ENCODE data around the gene ANXA4.
"Not testable (repeated sequence)": the region's sequence is repeated elsewhere in the genome, so short reads cannot be mapped to it uniquely, and the experiment has no call there.

The ANXA4 gene

GRCh38 chr2:69781321-69782248 is 39.7 kb downstream of the ANXA4 start:
- peak; percentile 85 for DNase-seq

- DNase-seq, result no peak
These were observed 42.3 kb downstream of the ANXA4 start for GRCh38 chr2:69784228-69784627.

GRCh38 chr2:69785358-69785757 is 43.4 kb downstream of the ANXA4 start:
- DNase-seq, result no peak

- no peak for DNase-seq
These were observed 44.2 kb downstream of the ANXA4 start for GRCh38 chr2:69786052-69786560.

GRCh38 chr2:69789175-69789721 is 47.3 kb downstream of the ANXA4 start:
- no peak for DNase-seq

GRCh38 chr2:69789772-69790600 is 48.1 kb downstream of the ANXA4 start:
- DNase-seq, result no peak

- no peak for DNase-seq
These were observed 48.6 kb downstream of the ANXA4 start for GRCh38 chr2:69790601-69790959.

- DNase-seq, result no peak
These were observed 49.1 kb downstream of the ANXA4 start for GRCh38 chr2:69791045-69791444.

- no peak for DNase-seq
These were observed 54.2 kb downstream of the ANXA4 start for GRCh38 chr2:69796174-69796573.

GRCh38 chr2:69797235-69797634 is 55.3 kb downstream of the ANXA4 start:
- DNase-seq, result no peak

- DNase-seq, result no peak
These were observed 55.9 kb downstream of the ANXA4 start for GRCh38 chr2:69797836-69798289.

GRCh38 chr2:69798290-69798908 is 56.5 kb downstream of the ANXA4 start:
- no peak for DNase-seq

GRCh38 chr2:69798909-69799526 is 57.1 kb downstream of the ANXA4 start:
- DNase-seq, result no peak

GRCh38 chr2:69801745-69802290 is 59.9 kb downstream of the ANXA4 start:
- DNase-seq, result no peak

- not testable (repeated sequence) for DNase-seq
These were observed 60.9 kb downstream of the ANXA4 start for GRCh38 chr2:69802781-69803367.

GRCh38 chr2:69804416-69804815 is 62.5 kb downstream of the ANXA4 start:
- DNase-seq, result no peak

- no peak for DNase-seq
These were observed 64.0 kb downstream of the ANXA4 start for GRCh38 chr2:69805887-69806286.

- DNase-seq, result no peak
These were observed 66.0 kb downstream of the ANXA4 start for GRCh38 chr2:69807821-69808540.

- no peak for DNase-seq
These were observed 68.6 kb downstream of the ANXA4 start for GRCh38 chr2:69810550-69810949.

GRCh38 chr2:69811018-69811417 is 69.1 kb downstream of the ANXA4 start:
- peak; percentile 40 for DNase-seq

- DNase-seq, result peak; percentile 64
These were observed 69.7 kb downstream of the ANXA4 start for GRCh38 chr2:69811591-69811990.
